GM12878 (cell line): ENCODE results near the gene PRRC2B. TPM values are rescaled to one million over a fixed set of nuclear protein-coding genes. Genes with fewer than 3 reads are reported as not detected.

Source experiments
- ATAC-seq: fragments of 200-7000 bp; cut with Tn5 transposase; 3 replicates; pipeline ENCODE4 v1.9.1; 2020; ENCODE audit warnings: mild to moderate bottlenecking, moderate library complexity
- BruUV-seq: library from RNA; stranded (reverse); fragments of 400-500 nt; replicated peaks from 2 replicates; lab custom pipeline; 2021; lab: Mats Ljungman, UMichigan
- CTCF ChIA-PET: fragments of 300-600 bp; sonication (Branson Sonifier 250); formaldehyde crosslinking; extraction: SDS; loops from one replicate; lab custom pipeline; 2021; ENCODE audit warnings: inconsistent platforms; lab: Yijun Ruan, JAX
- POLR2A ChIA-PET: fragments of 350-600 bp; formaldehyde crosslinking; extraction: SDS; loops from one replicate; lab custom pipeline; 2021; ENCODE audit warnings: inconsistent platforms; lab: Charles Lee
- RAD21 ChIA-PET: fragments of 300-600 bp; sonication (Branson Sonifier 250); formaldehyde crosslinking; loops from one replicate; lab custom pipeline; 2023; ENCODE audit warnings: antibody characterized with exemption; ENCODE audit not compliant: unreplicated experiment; lab: Charles Lee
- SMC1A ChIA-PET: fragments of 300-600 bp; sonication (Branson Sonifier 250); formaldehyde crosslinking; loops from one replicate; lab custom pipeline; 2023; ENCODE audit not compliant: unreplicated experiment, uncharacterized antibody; lab: Charles Lee
- DNase-seq: peaks from one replicate; pipeline ENCODE4 v3.0.0-alpha.2; 2011; ENCODE audit warnings: low read depth, low spot score
- FAIRE-seq: peaks from 3 replicates; lab custom pipeline; 2011; peaks lifted over from hg19 to GRCh38; lab: Jason Lieb, UNC
- H2AFZ ChIP-seq: 2 replicates; pipeline ENCODE4 v1.6.0; 2011; ENCODE audit warnings: low read depth, low read length, control low read depth; ENCODE audit not compliant: control insufficient read depth
- H3K27ac ChIP-seq: 2 replicates; pipeline ENCODE4 v1.5.1; 2011; ENCODE audit warnings: control low read depth; ENCODE audit not compliant: control insufficient read depth, insufficient read depth
- H3K27me3 ChIP-seq, 2 experiments: replicated peaks in 1 of 2; 2 replicates each; pipeline versions ENCODE4 v1.6.0 to v1.6.1; 2011; ENCODE audit warnings: low read length in 1 of 2; ENCODE audit not compliant: control insufficient read depth in 2 of 2, insufficient read depth in 2 of 2
- H3K36me3 ChIP-seq, 2 experiments: 2 replicates each; pipeline ENCODE4 v1.5.1; 2011; ENCODE audit warnings: low read length in 1 of 2; ENCODE audit not compliant: control insufficient read depth in 2 of 2, insufficient read depth in 2 of 2
- H3K4me1 ChIP-seq: 2 replicates; pipeline ENCODE4 v1.6.1; 2011; ENCODE audit warnings: mild to moderate bottlenecking, low read length, moderate library complexity, mixed read lengths; ENCODE audit not compliant: control insufficient read depth, insufficient read depth
- H3K4me2 ChIP-seq: 2 replicates; pipeline ENCODE4 v1.6.0; 2011; ENCODE audit warnings: control low read depth; ENCODE audit not compliant: control insufficient read depth, insufficient read depth
- H3K4me3 ChIP-seq: fragments of 200-600 bp; sonication (generic); 2 replicates; pipeline ENCODE4 v1.5.1; 2016
- H3K79me2 ChIP-seq: 2 replicates; pipeline ENCODE4 v1.6.0; 2011; ENCODE audit warnings: low read length; ENCODE audit not compliant: control insufficient read depth, insufficient read depth
- H3K9ac ChIP-seq: 2 replicates; pipeline ENCODE4 v1.8.0; 2011; ENCODE audit warnings: low read length, control low read depth, mixed read lengths; ENCODE audit not compliant: control insufficient read depth, insufficient read depth
- H3K9me3 ChIP-seq: replicated peaks from 3 replicates; pipeline ENCODE4 v1.5.1; 2011; ENCODE audit warnings: mild to moderate bottlenecking, low read length; ENCODE audit not compliant: control insufficient read depth, insufficient read depth
- H4K20me1 ChIP-seq: 2 replicates; pipeline ENCODE4 v1.6.0; 2011; ENCODE audit not compliant: control insufficient read depth, insufficient read depth
- BCL11A ChIP-seq: IDR thresholded peaks from 2 replicates; pipeline ENCODE4 v1.6.1; 2011; ENCODE audit warnings: low read depth, low read length
- HDAC6 ChIP-seq: fragments of 200-600 bp; sonication (generic); IDR thresholded peaks from one replicate; pipeline ENCODE4 v1.8.0; 2017; ENCODE audit warnings: antibody characterized with exemption; ENCODE audit not compliant: unreplicated experiment
- KDM1A ChIP-seq: fragments of 200-600 bp; sonication (generic); IDR thresholded peaks from 2 replicates; pipeline ENCODE4 v1.6.1; 2016; ENCODE audit warnings: borderline replicate concordance
- NKRF ChIP-seq: fragments of 450-650 bp; conservative IDR thresholded peaks from 2 replicates; pipeline ENCODE4 v1.6.1; 2017; ENCODE audit warnings: mild to moderate bottlenecking, moderate library complexity
- PML ChIP-seq: IDR thresholded peaks from 2 replicates; pipeline ENCODE4 v1.6.1; 2012; ENCODE audit warnings: low read length, inconsistent platforms
- POLR2A ChIP-seq: IDR thresholded peaks from 2 replicates; pipeline ENCODE4 v1.6.1; 2011; ENCODE audit warnings: low read depth, mild to moderate bottlenecking, low read length
- POU2F2 ChIP-seq: IDR thresholded peaks from 3 replicates; pipeline ENCODE4 v1.6.1; 2011; ENCODE audit warnings: low read depth, mild to moderate bottlenecking, low read length, borderline replicate concordance
- RAD21 ChIP-seq: IDR thresholded peaks from 2 replicates; pipeline ENCODE4 v1.6.1; 2011; ENCODE audit warnings: mild to moderate bottlenecking, low read depth, low read length, moderate library complexity; ENCODE audit not compliant: insufficient read depth
- RAD51 ChIP-seq: fragments of 450-650 bp; IDR thresholded peaks from 2 replicates; pipeline ENCODE4 v1.6.1; 2016; ENCODE audit warnings: moderate library complexity, mild to moderate bottlenecking, inconsistent platforms
- RFX5 ChIP-seq: IDR thresholded peaks from 2 replicates; pipeline ENCODE4 v1.6.1; 2011; ENCODE audit warnings: low read depth, low read length, improper control_type of control experiment
- ZNF274 ChIP-seq: IDR thresholded peaks from one replicate; pipeline ENCODE4 v1.8.0; 2011; ENCODE audit not compliant: insufficient read length, insufficient read depth
- WGBS: methylation state at CpG from one replicate; pipeline ENCODE4 v1.1.6; 2016; ENCODE audit warnings: low lambda C conversion rate; ENCODE audit not compliant: insufficient replicate concordance, insufficient coverage; ENCODE audit errors: missing lambda C conversion rate; 5-methylcytosine and 5-hydroxymethylcytosine counted together
- in situ Hi-C: fragments of 300-500 bp; cut with MboI; formaldehyde crosslinking; loops from 9 replicates; pipeline ENCODE4 v1.14.3; 2018; ENCODE audit warnings: mixed read lengths
- intact Hi-C: fragments of 100-400 bp; cut with micrococcal nuclease; formaldehyde crosslinking; loops from one replicate; pipeline ENCODE4 v1.14.2; 2022; ENCODE audit not compliant: unreplicated experiment
- polyA plus RNA-seq, 11 experiments: library from polyadenylated mRNA; depleted of rRNA in 4 of 11; unstranded in 6 of 11; stranded (reverse) in 5 of 11; fragments of >200 nt; fragmentation: Nextera tagmentation in 4 of 11; fragmentation: Illumina TruSeq in 1 of 11; extraction: Ambion mirVana in 4 of 11; extraction: Trizol in 1 of 11; gene quantifications; 1 replicate in 1 of 11; 2 replicates in 10 of 11; pipeline versions ENCODE4 v1.2.1 to v1.2.3, GENCODE V29; 2011 to 2016; ENCODE audit warnings: inconsistent platforms in 2 of 11, missing spikeins in 2 of 11, low read depth in 1 of 11
- total RNA-seq, 4 experiments: library from RNA; depleted of rRNA in 3 of 4; stranded (reverse); fragments of >200 nt in 3 of 4; fragmentation: Illumina TruSeq in 1 of 4; extraction: Trizol in 1 of 4; gene quantifications; 2 replicates each; pipeline versions ENCODE4 v1.2.1 to v1.2.3, GENCODE V29; 2013 to 2021
- TF ChIP-seq, protein P1 (sequence below): IDR thresholded peaks from 2 replicates; pipeline ENCODE4 v1.6.1; 2012; ENCODE audit warnings: low read depth, low read length, improper control_type of control experiment
- TF ChIP-seq, protein P2 (sequence below): fragments of 450-650 bp; IDR thresholded peaks from 2 replicates; pipeline ENCODE4 v1.6.1; 2016; ENCODE audit warnings: mild to moderate bottlenecking
- TF ChIP-seq, protein P3 (sequence below): IDR thresholded peaks from 2 replicates; pipeline ENCODE4 v1.6.1; 2012; ENCODE audit warnings: low read length, inconsistent platforms

The PRRC2B gene
- total and polyA plus RNA-seq, 10 of the 15 experiments (the other 5 are each of a cell fraction or from before 2014, with no cell fraction given): 0.84 to 155 (median 28.7) TPM

DNA sequence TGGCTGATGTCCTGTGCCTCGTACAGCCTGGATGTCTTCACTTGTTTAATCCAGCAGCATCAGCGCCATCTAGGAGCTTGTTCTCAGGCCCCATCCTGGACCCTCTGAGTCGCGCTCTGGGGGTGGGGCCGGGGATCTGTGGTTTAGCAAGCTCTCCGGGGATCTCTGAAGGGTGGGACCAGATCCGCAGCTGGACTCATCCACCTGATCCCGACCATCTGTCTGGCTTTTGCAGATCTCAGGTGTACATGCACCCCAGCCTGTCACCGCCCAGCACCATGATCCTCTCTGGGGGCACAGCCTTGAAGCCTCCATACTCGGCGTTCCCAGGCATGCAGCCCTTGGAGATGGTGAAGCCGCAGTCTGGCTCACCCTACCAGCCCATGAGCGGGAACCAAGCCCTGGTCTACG, 93.7 kb downstream of the PRRC2B start:
- ChIA-PET SMC1A (no interaction called here), POLR2A (no interaction called here), CTCF (interaction anchor here (1.3 kb wide), 1 partner anchor 9 kb away, joined by 3 read pairs; no protein-coding TSS in a partner anchor), RAD21 (no interaction called here)
- Histone ChIP-seq H3K4me1 (no peaks in the 10 kb centered on the region), H3K4me2 (no peak overlapping the region), H3K9me3 (no peaks in the 10 kb centered on the region), H3K27me3 (no peaks in the 10 kb centered on the region), H3K4me3 (no peak overlapping the region), H4K20me1 (no peaks in the 10 kb centered on the region), H3K27ac (no peak overlapping the region), H3K9ac (no peak overlapping the region), H3K36me3 (peaks cover 66 to 77% of the 10 kb centered on the region in 2 experiments), H3K79me2 (no peaks in the 10 kb centered on the region), H2AFZ (no peak overlapping the region)
- TF ChIP-seq, protein P1, sequence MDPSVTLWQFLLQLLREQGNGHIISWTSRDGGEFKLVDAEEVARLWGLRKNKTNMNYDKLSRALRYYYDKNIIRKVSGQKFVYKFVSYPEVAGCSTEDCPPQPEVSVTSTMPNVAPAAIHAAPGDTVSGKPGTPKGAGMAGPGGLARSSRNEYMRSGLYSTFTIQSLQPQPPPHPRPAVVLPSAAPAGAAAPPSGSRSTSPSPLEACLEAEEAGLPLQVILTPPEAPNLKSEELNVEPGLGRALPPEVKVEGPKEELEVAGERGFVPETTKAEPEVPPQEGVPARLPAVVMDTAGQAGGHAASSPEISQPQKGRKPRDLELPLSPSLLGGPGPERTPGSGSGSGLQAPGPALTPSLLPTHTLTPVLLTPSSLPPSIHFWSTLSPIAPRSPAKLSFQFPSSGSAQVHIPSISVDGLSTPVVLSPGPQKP: no peak
- TF ChIP-seq POLR2A: 0 out of 2 replicates have a peak, but pooled peaks have one; percentile 9
- DNase-seq (no peak), FAIRE-seq (no peak), ATAC-seq (no peak)
- intact Hi-C loops (no loop called here), in situ Hi-C loops (no loop called here)
- over 99% methylated on average over 14 of the region's 14 CpGs for WGBS
- BruUV-seq: no TSS peak

DNA sequence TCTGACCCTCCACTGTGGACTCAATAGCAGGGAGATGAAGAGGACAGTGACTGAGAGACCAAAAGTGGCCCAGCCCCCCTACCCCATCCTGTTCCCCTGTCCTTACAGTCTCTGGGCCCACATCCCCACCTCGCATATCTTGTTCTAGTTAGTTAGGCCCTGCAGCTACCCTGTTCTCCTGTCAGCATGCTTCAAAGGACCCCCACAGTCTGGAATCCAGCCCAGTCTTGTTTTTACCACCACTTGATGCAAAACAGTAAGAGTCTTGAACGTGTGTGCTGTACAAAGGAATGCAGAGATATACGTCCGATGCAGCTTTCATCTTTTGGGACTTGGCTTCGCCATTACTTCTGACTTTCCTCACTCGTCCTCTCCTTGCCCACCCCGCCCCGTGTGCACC, 96.6 kb downstream of the PRRC2B start:
- no peak overlapping the region for H3K9ac ChIP-seq
- ChIA-PET POLR2A (no interaction called here), RAD21 (no interaction called here), CTCF (no interaction called here), SMC1A (no interaction called here)
- no peak for DNase-seq
- no peak overlapping the region for H2AFZ ChIP-seq
- H3K27me3 ChIP-seq: no peaks in the 10 kb centered on the region
- no peak overlapping the region for H3K4me3 ChIP-seq
- H3K9me3 ChIP-seq: no peaks in the 10 kb centered on the region
- WGBS: 77% methylated on average over 8 of the region's 8 CpGs
- no peak overlapping the region for H3K4me2 ChIP-seq
- peaks cover 56 to 66% of the 10 kb centered on the region in 2 experiments for H3K36me3 ChIP-seq
- ATAC-seq: no peak
- H3K4me1 ChIP-seq: no peaks in the 10 kb centered on the region
- in situ Hi-C loops (no loop called here), intact Hi-C loops (no loop called here)
- no peaks in the 10 kb centered on the region for H4K20me1 ChIP-seq
- no peak for FAIRE-seq
- no peaks in the 10 kb centered on the region for H3K79me2 ChIP-seq
- no peak overlapping the region for H3K27ac ChIP-seq
- TSS peak; percentile 22 for BruUV-seq
- TF ChIP-seq PML: no peak
- no peak for TF ChIP-seq KDM1A
- TF ChIP-seq POU2F2: no peak
- TF ChIP-seq, protein P2, sequence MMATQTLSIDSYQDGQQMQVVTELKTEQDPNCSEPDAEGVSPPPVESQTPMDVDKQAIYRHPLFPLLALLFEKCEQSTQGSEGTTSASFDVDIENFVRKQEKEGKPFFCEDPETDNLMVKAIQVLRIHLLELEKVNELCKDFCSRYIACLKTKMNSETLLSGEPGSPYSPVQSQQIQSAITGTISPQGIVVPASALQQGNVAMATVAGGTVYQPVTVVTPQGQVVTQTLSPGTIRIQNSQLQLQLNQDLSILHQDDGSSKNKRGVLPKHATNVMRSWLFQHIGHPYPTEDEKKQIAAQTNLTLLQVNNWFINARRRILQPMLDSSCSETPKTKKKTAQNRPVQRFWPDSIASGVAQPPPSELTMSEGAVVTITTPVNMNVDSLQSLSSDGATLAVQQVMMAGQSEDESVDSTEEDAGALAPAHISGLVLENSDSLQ: no peak
- TF ChIP-seq BCL11A: no peak
- TF ChIP-seq, protein P3, sequence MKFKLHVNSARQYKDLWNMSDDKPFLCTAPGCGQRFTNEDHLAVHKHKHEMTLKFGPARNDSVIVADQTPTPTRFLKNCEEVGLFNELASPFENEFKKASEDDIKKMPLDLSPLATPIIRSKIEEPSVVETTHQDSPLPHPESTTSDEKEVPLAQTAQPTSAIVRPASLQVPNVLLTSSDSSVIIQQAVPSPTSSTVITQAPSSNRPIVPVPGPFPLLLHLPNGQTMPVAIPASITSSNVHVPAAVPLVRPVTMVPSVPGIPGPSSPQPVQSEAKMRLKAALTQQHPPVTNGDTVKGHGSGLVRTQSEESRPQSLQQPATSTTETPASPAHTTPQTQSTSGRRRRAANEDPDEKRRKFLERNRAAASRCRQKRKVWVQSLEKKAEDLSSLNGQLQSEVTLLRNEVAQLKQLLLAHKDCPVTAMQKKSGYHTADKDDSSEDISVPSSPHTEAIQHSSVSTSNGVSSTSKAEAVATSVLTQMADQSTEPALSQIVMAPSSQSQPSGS: no peak
- no peak for TF ChIP-seq RAD51
- TF ChIP-seq HDAC6: no peak
- TF ChIP-seq NKRF: no peak
- TF ChIP-seq ZNF274: no peak
- no peak for TF ChIP-seq RFX5
- no peak for TF ChIP-seq RAD21
